Brain pericyte (primary cell): ENCODE data around the gene SLC35B4.
"Not testable (repeated sequence)": the region's sequence is repeated elsewhere in the genome, so short reads cannot be mapped to it uniquely, and the experiment has no call there.

ENCODE experiments used
- DNase-seq: peaks from one replicate; pipeline ENCODE4 v3.0.0-alpha.2; 2012; ENCODE audit warnings: low read depth, low spot score

The SLC35B4 gene

DNA sequence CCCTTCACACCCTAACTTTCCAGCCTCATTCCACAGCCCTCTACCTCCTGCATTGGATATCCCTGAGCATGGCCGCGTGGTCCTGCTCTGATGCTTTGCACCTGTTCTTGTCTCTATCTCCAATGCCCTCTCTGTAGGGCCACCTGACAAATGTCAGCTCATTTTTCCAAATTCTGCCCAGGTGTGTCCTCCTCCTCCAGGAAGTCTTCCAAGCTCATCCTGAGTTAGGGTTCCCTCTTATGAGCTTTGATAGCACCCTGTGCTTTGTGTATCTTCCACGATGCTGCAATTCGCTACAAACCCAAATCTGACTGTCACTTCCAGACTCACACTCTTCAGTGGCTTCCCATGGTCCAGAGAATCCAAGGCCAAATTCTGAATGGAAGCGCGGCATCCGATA is 14.7 kb upstream of the SLC35B4 start:
- no peak for DNase-seq

DNA sequence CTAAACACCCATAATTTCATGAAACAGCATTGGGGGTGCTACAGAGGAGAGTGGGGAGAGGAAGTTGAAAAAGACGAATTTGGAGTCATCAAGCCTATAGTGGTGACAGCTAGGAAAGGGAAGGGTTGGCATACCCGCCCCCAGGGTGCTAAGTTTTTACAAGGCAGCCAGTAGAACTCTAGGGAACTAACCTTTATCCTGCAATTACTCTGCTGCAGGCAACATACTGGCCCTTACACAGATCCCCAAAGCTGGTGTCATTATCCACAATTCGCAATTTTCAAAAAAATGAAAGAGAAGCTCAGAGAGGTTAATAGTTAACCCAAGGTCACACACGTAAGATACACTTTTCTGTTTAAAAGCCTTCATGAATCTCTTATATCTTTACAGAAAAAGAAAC is 14.2 kb upstream of the SLC35B4 start:
- DNase-seq = no peak

DNA sequence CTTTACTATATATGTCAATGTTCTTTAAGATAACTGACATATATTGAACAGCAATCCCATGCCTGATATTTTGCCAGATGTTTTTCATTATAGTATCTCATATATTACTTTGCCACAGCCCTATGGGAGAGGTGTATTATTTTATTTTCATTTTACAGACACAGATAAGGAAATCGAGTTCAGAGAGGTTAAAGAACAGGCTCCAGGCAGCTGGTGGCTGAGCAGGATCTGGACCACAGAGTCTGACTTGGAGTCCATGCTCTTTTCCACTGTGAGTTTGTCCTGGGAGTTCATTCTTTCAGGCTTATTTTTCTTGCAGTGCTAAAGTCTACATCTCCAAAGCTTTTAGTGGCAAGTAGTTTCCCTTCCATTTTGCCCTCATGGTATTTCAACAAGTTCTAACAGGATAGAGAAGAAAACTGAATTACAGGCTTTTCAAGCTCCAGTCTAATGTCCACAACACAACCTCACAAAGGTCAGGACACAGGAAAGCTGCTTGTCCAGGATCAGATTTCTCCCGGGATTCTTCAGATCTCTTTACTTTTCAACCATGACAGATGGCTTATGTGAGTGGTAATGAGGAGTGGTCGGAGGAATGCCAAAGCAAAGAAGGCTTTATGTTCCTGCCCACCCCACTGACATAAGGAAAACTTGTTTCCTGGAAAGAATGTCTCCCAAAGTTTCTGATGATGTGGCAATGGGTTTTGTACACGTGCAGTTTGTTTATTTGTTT is 13.1 kb upstream of the SLC35B4 start:
- DNase-seq = no peak

DNA sequence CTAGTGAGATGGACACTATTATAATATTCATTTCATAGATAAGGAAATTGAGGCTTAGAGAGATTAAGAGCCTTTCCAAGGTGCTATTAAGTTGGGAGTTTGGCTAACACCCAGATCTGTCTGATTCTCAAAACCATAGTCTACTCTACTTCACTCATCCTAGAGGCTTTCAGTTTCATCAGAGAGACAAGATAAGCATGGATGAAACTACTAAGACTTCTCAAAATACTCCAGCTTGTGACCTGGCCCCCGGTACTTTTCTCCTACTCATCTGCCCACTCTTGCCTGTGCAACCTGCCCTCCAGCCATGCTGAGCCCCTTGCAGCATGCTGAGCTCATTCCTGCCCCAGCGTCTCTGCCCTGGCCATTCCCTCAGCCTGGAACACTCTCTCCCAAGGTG is 12.2 kb upstream of the SLC35B4 start:
- no peak for DNase-seq

DNA sequence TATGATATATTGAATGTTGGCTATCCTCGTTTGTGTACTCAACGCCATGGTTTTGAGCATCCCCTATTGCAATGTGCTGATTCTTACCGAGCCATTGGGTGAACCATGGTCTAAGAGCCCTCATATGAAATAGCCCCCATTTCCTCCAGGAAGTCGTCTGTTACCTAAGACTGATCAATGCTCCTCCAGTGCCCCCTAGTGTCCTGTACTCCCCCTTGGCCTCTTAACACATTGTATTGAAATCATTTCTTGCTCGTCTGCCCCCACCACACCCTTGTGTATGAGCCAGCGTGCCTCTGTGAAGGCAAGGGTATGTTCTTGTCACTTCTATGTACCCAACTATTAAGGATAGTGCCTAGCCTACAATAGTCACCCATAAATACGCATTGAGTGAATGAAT is 11.2 kb upstream of the SLC35B4 start:
- DNase-seq = no peak

DNA sequence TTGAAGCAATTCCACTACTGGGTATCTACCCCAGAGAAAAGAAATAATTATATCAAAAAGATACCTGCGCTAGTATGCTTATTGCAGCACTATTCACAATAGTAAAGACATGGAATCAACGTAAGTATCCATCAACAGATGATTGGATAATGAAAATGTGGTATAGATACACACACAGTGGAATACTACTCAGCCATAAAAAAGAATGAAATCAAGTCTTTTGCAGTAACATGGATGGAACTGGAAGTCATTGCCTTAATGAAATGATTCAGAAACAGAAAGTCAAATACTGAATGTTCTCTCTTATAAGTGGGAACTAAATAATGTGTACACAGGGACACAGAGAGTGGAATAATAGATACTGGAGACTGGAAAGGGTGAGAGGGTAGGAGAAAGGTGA is 7.4 kb upstream of the SLC35B4 start:
- DNase-seq = no peak

DNA sequence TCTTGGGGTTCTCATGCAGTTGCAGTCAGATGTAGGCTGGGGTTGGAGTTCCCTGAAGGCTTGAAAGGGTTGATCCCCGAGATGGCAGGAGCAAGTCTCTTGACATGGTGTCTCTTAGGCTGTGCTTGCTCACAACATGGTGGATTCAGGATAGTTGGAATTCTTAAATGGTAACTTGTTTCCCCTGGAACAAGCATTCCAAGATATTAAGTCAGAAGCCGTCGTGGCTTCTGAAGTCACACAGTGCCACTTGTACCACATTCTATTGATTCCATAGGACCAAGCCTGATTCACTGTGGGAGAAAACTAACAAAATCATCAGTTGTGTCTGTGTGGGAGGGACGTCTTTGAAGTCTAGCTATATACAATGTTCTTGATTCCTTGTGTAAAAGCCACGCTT is 3.5 kb upstream of the SLC35B4 start:
- DNase-seq = no peak

DNA sequence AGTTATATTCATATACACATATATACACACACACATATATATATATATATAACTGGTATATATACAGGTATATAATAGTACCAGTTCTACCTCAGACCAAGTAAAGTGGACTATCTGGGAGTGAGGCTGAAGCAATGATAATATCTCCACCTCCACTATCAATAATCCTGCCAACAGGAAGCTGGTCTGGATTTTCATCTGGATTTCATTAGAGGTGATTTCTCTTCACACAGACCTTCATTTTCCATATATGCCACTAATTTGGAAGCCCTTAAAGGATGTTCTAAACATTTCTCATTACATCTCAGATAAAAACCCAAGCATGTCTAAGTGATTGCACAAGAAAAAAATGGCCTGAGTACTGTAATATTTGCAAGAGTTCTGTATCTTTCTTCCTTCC is 1.7 kb upstream of the SLC35B4 start:
- DNase-seq = no peak

DNA sequence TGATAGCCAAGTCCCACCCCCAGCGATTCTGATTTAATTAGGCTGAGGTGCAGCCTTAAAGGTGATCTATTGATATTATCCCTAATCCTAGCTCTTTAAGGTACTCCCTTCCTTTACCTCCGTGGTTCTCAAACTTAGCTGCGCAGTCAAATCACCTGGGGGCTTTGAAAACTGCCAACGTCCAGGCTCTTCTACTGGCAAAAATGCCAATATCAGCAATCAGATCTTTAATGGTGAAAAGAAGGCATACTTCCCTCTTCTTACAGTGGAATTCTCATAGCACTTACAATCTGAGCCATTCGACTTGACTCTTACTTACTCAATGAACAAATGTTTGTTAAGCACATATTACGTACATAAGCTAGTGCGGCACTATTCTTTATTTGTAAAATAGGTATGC is 704 bp upstream of the SLC35B4 start:
- DNase-seq = no peak

DNA sequence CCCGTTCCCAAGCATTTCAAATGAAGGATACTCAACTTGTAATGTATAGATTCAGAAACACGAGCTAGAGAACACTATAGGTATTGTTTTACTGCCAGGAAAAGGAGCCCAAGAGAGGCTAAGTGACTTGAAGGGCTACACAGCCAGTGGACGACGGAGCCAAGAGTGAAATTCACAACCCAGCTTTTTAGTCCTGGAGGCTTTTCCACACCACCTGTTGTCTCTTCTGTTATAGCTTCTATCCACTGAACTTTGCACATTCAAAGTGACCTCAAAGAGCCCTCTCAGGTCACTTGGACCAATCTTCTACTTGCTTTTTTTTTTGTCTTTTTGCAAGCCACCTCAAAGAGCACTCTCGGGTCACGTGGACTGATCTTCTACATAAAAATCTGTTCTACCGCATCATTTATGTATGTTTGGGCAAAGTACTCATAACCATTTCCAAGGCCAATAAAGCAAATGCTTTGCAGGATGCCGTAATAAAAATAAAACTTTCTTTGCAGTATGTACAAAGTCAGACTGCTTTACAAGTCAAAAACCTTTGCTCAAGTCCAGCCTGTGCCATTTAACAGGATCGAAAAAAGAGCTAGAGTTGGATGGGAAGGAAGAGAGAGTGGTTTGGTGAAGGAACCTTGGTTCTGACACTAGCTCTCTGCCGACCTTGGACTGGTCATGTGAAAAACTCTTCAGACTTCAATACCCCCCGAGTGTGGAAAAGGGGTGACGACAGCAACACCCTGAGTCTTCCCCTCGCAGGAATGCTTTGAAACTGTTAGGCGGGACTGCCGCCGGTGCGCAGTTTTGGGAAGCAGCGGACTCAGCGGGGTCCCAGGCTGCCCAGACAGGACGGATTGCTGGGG is 821 bp downstream of the SLC35B4 start:
- no peak for DNase-seq

DNA sequence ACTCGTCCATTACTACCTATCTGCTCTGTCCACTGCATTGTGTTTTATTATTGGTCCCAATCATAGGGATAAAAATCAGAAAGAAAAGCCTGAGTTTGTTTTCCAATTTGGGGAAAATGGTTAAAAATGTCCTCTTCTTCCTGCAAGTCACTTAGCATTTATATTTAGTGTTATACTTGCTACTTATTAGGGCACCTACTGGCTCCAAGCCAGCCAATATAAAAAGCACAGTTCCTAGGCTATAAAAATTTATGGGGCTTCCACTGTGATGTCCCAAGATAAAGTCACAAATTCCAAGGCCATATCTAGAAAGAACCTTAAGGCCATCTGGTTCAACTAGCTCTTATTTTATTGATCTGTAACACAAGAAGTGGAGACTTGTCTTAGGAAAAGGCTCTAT is 3.2 kb downstream of the SLC35B4 start:
- no peak for DNase-seq

DNA sequence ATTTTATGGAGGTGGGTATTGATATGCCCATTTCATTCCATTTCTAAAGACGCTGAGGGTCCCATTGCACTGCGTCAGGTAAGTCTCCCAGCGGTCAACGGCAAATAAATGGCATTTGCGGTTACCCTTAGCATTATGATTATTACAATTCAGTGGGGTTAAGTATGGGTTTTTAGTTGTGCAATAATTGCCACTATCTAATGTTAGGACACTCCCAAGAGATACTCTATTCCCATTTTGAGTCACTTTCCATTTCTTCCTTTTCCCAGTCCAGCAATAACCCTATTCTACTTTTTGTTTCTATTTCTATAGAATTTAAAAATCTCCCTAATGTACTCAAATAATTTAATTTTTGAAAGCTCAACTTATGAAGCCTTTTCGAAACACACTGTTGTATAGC is 4.0 kb downstream of the SLC35B4 start:
- DNase-seq = no peak

DNA sequence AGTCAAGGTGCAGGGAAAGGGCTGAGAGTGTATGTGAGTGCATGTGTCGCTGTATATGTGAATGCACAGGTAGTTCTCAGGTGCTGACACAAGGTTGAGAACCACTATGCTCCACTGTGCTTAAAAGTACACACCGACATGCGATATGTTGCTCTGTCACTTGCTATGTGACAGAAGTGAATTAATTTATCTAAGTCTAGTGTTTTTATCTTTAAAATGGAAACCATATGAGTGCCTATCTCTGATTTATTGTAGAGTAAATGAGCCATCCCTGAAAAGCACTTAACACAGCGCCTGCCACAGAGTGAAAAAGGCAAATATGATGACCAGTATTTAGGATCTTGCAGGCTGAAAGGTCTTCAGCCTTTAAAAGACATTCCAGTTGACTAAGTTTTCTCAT is 4.9 kb downstream of the SLC35B4 start:
- DNase-seq = no peak

DNA sequence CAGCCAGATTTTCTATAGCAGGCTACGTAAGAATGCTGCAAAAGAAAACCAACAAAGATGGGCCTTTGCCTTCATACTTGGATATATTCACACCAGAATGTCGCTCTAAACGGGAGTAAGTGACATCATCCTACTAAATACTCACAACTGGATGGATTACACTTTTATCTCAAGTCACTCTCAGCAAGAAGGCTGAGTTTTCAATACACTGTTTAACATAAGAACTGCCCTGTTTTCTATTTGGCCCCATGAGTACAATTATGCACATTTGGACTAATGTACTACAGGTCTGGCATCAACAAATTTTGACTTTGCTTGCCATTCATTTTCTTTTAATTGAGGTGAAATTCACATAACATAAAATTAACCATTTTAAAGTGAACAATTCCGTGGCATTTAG is 8.2 kb downstream of the SLC35B4 start:
- no peak for DNase-seq

DNA sequence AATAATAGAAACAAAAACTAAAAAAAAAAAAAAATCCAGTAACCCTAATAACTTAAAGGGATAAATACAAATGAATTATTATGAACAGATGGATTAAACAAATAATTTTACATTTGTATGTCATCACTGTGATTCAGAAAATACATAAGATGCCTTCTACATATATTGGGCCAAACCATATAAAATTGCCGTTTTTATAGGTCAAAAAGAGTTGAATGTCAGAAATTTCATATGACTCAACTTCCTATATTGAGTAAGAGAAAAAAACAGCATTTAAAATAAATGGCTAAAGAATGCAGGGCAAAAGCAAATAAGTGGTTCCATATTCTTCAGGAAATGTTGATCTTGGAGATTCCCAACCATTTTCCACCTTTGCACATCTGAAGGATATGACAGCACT is 9.4 kb downstream of the SLC35B4 start:
- DNase-seq = no peak

DNA sequence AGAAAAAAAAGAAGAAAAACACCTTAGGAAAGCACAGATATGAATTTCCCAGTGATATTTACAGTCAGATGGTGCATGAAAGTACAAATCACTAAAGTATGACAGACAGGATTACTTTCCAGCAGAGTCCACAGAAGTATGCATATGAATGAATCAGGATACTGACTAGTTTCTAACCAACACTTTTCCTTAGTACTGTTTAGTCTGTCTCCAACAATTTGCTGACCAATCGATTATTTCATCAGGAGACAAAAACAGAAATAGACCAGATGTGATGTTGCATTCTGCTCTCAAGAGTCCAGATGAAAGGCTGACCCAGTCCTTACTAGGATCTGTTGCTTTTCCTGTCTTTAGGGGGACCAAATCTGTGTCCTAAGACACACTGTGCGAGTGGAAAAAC is 14.6 kb downstream of the SLC35B4 start:
- no peak for DNase-seq

DNA sequence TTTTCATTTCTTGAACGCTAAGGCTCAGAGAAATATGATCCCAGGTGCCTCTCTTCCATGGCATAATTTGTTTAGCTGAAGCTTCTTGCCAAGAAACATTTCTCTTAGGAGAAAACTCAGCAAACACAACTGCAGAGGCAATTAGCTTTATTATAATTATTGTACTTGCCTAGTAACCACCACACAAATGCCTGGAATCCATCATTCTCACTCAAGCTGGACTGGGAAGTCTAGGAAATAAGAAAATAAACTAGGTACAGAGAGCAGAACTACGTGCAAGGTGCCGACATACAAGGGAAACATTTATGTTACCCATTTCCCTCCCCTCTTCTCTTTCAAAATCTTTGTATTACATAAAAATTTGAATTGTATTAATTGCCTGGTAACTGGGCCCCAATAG is 15.1 kb downstream of the SLC35B4 start:
- DNase-seq = no peak

DNA sequence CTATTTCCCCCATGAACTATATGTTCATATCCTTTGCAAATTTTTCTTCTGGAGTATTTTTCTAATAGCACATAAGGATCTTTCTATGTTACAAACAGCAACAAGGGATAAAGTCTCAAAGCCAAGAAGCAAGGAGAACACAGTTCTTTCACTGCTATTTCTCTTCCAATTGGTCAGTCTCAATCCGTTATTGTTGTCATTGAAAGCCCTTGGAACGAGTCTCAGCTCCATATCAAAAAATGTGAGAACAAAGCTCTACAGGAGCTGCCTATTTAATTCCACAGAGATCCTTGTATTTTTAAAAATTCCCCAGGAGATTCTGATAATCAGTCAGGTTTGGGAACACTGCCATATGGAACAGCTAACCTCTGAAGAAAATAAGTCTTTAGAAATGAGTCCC is 15.7 kb downstream of the SLC35B4 start:
- no peak for DNase-seq

DNA sequence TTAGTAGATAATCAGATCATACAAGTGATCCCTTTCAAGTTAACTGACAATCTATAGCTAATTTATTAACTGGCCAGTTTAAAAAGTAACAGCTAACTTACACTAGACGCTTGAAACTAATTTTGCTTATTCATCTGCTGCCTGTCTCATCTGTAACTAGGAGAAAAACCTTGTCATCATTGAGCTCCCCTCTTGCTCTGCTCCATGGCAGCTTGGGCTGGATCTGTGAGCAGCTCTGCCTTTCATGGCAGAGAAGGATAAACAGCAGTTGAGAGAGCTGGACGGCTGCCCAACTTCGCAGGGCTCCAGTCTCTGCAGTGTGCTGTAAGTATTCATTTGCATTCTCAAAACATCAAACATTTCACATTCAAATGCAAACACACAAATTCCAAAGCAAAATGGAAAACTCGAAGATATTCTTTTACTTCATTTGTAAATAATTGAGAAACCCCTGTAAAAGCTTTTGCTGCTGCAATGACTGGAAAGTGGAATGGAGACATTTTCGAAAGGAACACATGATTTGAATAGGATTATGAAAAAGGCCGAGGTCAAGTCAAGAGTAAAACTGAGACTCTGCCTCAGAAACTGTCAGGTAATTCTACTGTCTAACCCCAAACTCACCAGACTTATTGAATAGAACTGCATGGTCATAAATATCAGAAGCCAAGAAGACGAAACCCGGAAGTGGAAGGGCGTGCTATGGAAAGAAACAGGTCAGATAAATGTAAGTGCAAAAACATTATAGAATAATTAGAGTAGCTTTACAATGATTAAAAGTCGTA is 17.6 kb downstream of the SLC35B4 start:
- no peak for DNase-seq

DNA sequence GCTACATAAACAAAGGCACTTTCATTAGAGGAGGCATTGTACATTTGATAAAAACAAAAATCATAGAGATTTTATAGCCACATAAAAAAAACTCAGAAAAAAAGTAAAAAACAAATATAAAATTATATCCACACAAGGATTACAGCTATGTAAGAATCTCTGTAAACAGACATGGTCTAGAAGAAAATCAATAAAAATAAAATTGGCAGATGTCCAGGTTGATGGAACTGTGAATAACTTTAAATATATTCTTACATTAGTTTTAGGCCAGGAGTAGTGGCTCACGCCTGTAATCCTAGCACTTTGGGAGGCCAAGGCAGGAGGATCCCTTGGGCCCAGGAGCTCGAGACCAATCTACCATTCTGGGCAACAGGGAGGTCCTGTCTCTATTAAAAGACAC is 19.2 kb downstream of the SLC35B4 start:
- DNase-seq = no peak

DNA sequence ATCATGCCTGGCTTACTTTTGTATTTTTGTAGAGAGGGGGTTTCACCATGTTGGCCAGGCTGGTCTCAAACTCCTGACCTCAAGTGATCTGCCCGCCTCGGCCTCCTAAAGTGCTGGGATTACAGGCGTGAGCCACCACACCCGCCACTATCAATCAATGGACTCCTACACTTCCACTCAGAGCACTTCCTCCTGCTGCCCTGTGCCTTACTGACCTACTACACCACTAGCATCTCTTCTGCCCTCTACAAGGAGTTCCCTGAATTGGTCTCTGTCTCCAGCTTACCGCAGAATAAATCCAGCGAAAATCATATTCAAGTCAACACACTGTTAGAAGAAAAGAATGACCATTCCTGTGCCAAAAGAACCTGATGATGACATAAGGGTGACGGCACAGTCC is 20.7 kb downstream of the SLC35B4 start:
- DNase-seq = not testable (repeated sequence)

DNA sequence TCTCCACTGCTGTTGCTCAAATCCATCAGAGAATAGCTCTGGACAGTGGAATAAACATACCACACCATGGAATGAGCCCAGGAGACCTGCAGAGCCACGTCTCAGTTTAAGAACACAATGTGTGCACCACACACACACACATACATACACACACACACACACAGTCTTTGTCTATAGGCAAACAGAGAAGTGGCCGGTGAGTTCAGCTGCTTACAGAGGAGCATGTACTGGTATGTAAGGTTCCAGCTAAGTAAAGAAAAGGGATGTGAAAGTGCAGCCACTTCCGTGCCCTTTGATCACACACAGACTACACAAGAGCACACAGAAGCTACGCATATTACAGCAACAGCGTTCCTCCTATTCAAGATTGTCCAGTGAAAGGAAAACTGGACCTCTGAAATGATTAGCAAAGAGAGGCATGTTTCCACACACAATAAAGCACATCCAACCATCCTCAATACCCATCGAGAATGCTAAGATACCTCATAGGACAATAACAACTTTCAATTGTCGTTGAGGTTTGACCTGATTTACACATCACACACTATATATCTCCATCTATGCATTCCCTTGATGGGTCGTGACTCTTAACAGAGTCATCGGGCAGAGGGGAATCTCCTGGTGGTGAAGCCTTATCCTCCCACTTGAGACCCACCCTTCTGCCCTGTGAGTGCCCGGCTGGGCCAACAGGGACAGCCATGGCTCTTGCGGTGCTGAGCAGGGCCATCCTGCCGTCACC is 23.6 kb downstream of the SLC35B4 start:
- no peak for DNase-seq
